ENCODE data around the gene USP8. TPM values are rescaled to one million over a fixed set of nuclear protein-coding genes. Genes with fewer than 3 reads are reported as not detected.

The USP8 gene
- total and polyA plus RNA-seq, 10 of the 15 experiments (the other 5 are each of a cell fraction or from before 2014, with no cell fraction given) = 25.2 to 51.7 (median 36.1) TPM

DNA sequence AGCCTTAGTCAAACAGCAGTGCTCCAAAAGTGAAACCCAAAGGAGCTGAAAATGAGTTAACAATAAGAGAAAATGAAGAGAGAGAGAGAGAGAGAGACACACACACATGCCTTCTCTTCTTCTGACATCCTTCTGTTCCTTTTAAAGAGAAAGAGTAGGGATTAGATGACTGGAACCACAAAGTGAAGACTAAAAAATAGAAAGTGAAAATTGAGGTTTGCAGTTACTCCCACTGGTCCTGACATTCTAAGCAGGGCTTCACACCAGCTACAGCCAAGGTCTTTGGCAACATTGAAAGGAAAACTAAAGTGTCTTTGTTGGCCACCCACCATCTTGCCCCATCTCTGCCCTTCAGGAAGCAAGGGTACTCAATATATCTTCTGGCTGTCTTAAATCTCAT lies 63.1 kb downstream of the USP8 start:
- no peak overlapping the region for H2AFZ ChIP-seq (ENCODE audit: control insufficient read depth, low read depth, low read length)
- H3K27me3 ChIP-seq (replicated peaks in 1 of 2; ENCODE audit: control insufficient read depth in 2 of 2, insufficient read depth in 2 of 2, low read length in 1 of 2) = no peaks in the 10 kb centered on the region
- ATAC-seq (peak; percentile 58), DNase-seq (ENCODE audit: low read depth, low spot score) (peak; percentile 27), FAIRE-seq (no peak)
- ChIA-PET SMC1A (ENCODE audit: uncharacterized antibody, unreplicated experiment) (interaction anchor here (0.6 to 1.2 kb wide), 3 partner anchors 35 to 424 kb away, joined by 3 read pairs; no protein-coding TSS in a partner anchor), RAD21 (ENCODE audit: unreplicated experiment) (no interaction called here), CTCF (interaction anchor here (0.7 kb wide), 1 partner anchor 65 kb away, joined by 3 read pairs; no protein-coding TSS in a partner anchor), POLR2A (no interaction called here)
- TF ChIP-seq RUNX3 (IDR thresholded peaks at IDR 0.05; ENCODE audit: low read length) = peak; percentile 57
- no peak for TF ChIP-seq NR2C1 (IDR thresholded peaks at IDR 0.05)
- 0 out of 2 replicates have a peak, but pooled peaks have one; percentile 28 for TF ChIP-seq IKZF1 (conservative IDR thresholded peaks at IDR 0.05)
- TF ChIP-seq, protein P1, sequence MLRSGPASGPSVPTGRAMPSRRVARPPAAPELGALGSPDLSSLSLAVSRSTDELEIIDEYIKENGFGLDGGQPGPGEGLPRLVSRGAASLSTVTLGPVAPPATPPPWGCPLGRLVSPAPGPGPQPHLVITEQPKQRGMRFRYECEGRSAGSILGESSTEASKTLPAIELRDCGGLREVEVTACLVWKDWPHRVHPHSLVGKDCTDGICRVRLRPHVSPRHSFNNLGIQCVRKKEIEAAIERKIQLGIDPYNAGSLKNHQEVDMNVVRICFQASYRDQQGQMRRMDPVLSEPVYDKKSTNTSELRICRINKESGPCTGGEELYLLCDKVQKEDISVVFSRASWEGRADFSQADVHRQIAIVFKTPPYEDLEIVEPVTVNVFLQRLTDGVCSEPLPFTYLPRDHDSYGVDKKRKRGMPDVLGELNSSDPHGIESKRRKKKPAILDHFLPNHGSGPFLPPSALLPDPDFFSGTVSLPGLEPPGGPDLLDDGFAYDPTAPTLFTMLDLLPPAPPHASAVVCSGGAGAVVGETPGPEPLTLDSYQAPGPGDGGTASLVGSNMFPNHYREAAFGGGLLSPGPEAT (IDR thresholded peaks at IDR 0.05; ENCODE audit: low read depth) = 0 out of 2 replicates have a peak, but pooled peaks have one; percentile 19
- BruUV-seq (replicated peaks) = no TSS peak
- no peaks in the 10 kb centered on the region for H4K20me1 ChIP-seq (ENCODE audit: control insufficient read depth, insufficient read depth)
- peaks cover 5% of the 10 kb centered on the region for H3K9me3 ChIP-seq (replicated peaks; ENCODE audit: control insufficient read depth, insufficient read depth, low read length)
- 0 out of 2 replicates have a peak overlapping the region, but pooled peaks have one; percentile 12 for H3K4me2 ChIP-seq (ENCODE audit: control insufficient read depth, insufficient read depth)
- no peak overlapping the region for H3K4me3 ChIP-seq
- intact Hi-C loops (cut with micrococcal nuclease; ENCODE audit: unreplicated experiment) = loop anchor here (10.0 kb wide), 1 partner anchor 132 kb away; the partner anchor contains the start of gene GABPB1
- H3K9ac ChIP-seq (ENCODE audit: control insufficient read depth, insufficient read depth, low read length) = no peak overlapping the region
- H3K4me1 ChIP-seq (ENCODE audit: control insufficient read depth, insufficient read depth, low read length) = peaks cover 9% of the 10 kb centered on the region; the same call in 1 of the 2 replicates
- H3K79me2 ChIP-seq (ENCODE audit: control insufficient read depth, insufficient read depth, low read length) = no peaks in the 10 kb centered on the region
- H3K36me3 ChIP-seq (ENCODE audit: control insufficient read depth in 2 of 2, insufficient read depth in 2 of 2, low read length in 1 of 2) = peaks cover under 1 to 27% of the 10 kb centered on the region in 2 experiments; a peak in 3 of 4 replicates
- 0 out of 2 replicates have a peak overlapping the region, but pooled peaks have one; percentile 4 for H3K27ac ChIP-seq (ENCODE audit: control insufficient read depth, insufficient read depth)
- in situ Hi-C loops (cut with MboI) = no loop called here

GRCh38 chr15:50493625-50494024 lies 69.4 kb downstream of the USP8 start:
- ATAC-seq = no peak
- 96% methylated on average over 3 of the region's 3 CpGs for WGBS (ENCODE audit: insufficient coverage, insufficient replicate concordance, low lambda C conversion rate, missing lambda C conversion rate)
- no peak overlapping the region for H3K4me3 ChIP-seq
- POLR2A ChIA-PET = no interaction called here
- H3K79me2 ChIP-seq (ENCODE audit: control insufficient read depth, insufficient read depth, low read length) = no peaks in the 10 kb centered on the region
- SMC1A ChIA-PET (ENCODE audit: uncharacterized antibody, unreplicated experiment) = interaction anchor here (0.5 kb wide), 1 partner anchor 20 kb away, joined by 3 read pairs; no protein-coding TSS in a partner anchor
- BruUV-seq (replicated peaks) = no TSS peak
- no peaks in the 10 kb centered on the region for H4K20me1 ChIP-seq (ENCODE audit: control insufficient read depth, insufficient read depth)
- no peak overlapping the region for H3K4me2 ChIP-seq (ENCODE audit: control insufficient read depth, insufficient read depth)
- H3K9ac ChIP-seq (ENCODE audit: control insufficient read depth, insufficient read depth, low read length) = no peak overlapping the region
- H3K27ac ChIP-seq (ENCODE audit: control insufficient read depth, insufficient read depth) = no peak overlapping the region
- intact Hi-C loops (cut with micrococcal nuclease; ENCODE audit: unreplicated experiment) = no loop called here
- RAD21 ChIA-PET (ENCODE audit: unreplicated experiment) = no interaction called here
- H3K36me3 ChIP-seq (ENCODE audit: control insufficient read depth in 2 of 2, insufficient read depth in 2 of 2, low read length in 1 of 2) = peaks cover 7 to 45% of the 10 kb centered on the region in 2 experiments
- no peaks in the 10 kb centered on the region for H3K27me3 ChIP-seq (replicated peaks in 1 of 2; ENCODE audit: control insufficient read depth in 2 of 2, insufficient read depth in 2 of 2, low read length in 1 of 2)
- TF ChIP-seq RBBP5 (conservative IDR thresholded peaks at IDR 0.05) (no peak), YBX1 (IDR thresholded peaks at IDR 0.05) (no peak), SREBF1 (IDR thresholded peaks at IDR 0.05; ENCODE audit: low read length) (no peak), POU2F2 (IDR thresholded peaks at IDR 0.05; ENCODE audit: borderline replicate concordance, low read depth, low read length) (no peak), NFYA (IDR thresholded peaks at IDR 0.05; ENCODE audit: borderline replicate concordance, low read depth, low read length) (no peak), ATF3 (IDR thresholded peaks at IDR 0.05; ENCODE audit: borderline replicate concordance, extremely low read depth, low read depth, low read length) (no peak), MEF2A (IDR thresholded peaks at IDR 0.05; ENCODE audit: insufficient read depth, low read depth, low read length) (no peak)
- FAIRE-seq = no peak
- no peak overlapping the region for H2AFZ ChIP-seq (ENCODE audit: control insufficient read depth, low read depth, low read length)
- no peaks in the 10 kb centered on the region for H3K9me3 ChIP-seq (replicated peaks; ENCODE audit: control insufficient read depth, insufficient read depth, low read length)
- no peak for DNase-seq (ENCODE audit: low read depth, low spot score)
- CTCF ChIA-PET = no interaction called here
- in situ Hi-C loops (cut with MboI) = no loop called here
- H3K4me1 ChIP-seq (ENCODE audit: control insufficient read depth, insufficient read depth, low read length) = no peaks in the 10 kb centered on the region

Data from GM12878 (cell line).